AG04449 (cell line): ENCODE measurements around the gene CACNA2D3.

Source experiments
- CTCF ChIA-PET: fragments of 350-600 bp; formaldehyde crosslinking; extraction: SDS; loops from one replicate; lab custom pipeline; 2021; ENCODE audit warnings: antibody characterized with exemption; lab: Yijun Ruan, JAX
- POLR2A ChIA-PET: fragments of 400-600, 350-600 bp; formaldehyde crosslinking; extraction: SDS; loops from one replicate; lab custom pipeline; 2020; ENCODE audit warnings: antibody characterized with exemption, inconsistent platforms; lab: Yijun Ruan, JAX
- DNase-seq: peaks from one replicate; pipeline ENCODE4 v3.0.0-alpha.2; 2010; ENCODE audit warnings: low read depth, low spot score
- H3K4me3 ChIP-seq: 2 replicates; pipeline ENCODE4 v1.5.1; 2011; ENCODE audit warnings: low read depth, mild to moderate bottlenecking, control low read depth, low read length
- TF ChIP-seq, protein P1 (sequence below): IDR thresholded peaks from one replicate; pipeline ENCODE4 v1.5.1; 2011; ENCODE audit warnings: mild to moderate bottlenecking, moderate library complexity, low read length, control low read depth, inconsistent platforms; ENCODE audit not compliant: insufficient read depth; ENCODE audit errors: missing control alignments

Gene CACNA2D3

DNA sequence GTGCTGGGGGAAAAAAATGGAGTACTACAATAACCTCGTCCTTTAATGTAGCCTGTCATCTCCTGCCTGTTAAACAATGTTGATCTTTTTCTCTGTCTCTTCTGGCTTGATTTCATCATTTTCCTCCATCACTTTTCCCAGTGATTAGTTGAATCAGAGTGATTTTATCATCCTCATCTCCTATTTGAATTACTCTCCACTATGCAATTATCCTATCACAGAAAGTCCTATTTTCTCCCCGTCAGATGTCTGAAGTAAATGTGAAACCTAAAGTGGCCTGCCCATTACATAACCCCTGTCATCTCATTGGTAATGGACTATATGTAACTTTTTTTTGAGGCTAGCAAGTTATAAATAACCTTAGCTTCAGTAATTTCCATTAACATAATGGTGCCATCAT is 201.8 kb downstream of the CACNA2D3 start:
- POLR2A ChIA-PET, result no interaction called here
- DNase-seq, result no peak
- CTCF ChIA-PET, result no interaction called here
- TF ChIP-seq, protein P1, sequence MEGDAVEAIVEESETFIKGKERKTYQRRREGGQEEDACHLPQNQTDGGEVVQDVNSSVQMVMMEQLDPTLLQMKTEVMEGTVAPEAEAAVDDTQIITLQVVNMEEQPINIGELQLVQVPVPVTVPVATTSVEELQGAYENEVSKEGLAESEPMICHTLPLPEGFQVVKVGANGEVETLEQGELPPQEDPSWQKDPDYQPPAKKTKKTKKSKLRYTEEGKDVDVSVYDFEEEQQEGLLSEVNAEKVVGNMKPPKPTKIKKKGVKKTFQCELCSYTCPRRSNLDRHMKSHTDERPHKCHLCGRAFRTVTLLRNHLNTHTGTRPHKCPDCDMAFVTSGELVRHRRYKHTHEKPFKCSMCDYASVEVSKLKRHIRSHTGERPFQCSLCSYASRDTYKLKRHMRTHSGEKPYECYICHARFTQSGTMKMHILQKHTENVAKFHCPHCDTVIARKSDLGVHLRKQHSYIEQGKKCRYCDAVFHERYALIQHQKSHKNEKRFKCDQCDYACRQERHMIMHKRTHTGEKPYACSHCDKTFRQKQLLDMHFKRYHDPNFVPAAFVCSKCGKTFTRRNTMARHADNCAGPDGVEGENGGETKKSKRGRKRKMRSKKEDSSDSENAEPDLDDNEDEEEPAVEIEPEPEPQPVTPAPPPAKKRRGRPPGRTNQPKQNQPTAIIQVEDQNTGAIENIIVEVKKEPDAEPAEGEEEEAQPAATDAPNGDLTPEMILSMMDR, result no peak
- H3K4me3 ChIP-seq, result no peak overlapping the region

DNA sequence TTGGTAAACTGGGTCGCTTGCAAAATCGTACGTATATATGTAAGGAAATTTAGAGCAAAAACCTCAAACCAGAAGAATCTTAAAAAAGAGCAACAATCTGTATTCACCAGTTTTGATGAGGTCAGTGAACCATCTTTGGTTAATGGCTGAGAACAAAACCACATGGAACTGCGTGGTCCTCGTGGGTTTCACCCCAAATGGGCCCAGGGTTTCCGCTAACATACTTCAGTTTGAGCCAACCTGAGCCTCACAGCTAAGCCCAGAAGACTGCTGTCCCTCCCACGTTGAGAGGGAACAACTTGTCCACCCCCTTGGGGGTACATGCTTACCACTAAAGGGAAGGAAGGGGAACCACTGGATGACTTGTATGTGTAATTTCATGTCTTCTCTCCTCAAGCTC is 204.6 kb downstream of the CACNA2D3 start:
- H3K4me3 ChIP-seq, result no peak overlapping the region
- no peak for DNase-seq
- POLR2A ChIA-PET, result no interaction called here
- TF ChIP-seq, protein P1, result no peak
- CTCF ChIA-PET, result no interaction called here

DNA sequence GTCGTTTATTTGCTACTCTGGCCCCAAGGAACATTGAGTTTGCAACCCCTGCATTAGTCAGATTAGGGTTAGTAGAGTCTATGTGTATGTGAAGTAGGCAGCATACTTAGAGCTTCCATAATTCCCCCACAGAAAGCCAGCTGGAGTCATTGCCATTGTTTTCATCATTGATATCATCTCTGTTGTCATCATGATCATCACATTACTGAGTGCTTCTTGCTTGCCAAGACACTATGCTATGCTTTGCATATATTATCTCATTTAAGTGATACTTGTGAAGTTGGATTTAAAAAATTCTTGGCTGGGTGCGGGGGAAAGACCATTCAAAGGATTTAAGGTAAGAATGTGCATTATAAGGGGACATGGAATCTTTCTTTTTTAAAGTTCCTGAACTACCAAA is 209.0 kb downstream of the CACNA2D3 start:
- H3K4me3 ChIP-seq, result no peak overlapping the region
- no peak for DNase-seq
- TF ChIP-seq, protein P1, result no peak
- ChIA-PET POLR2A (no interaction called here), CTCF (no interaction called here)

DNA sequence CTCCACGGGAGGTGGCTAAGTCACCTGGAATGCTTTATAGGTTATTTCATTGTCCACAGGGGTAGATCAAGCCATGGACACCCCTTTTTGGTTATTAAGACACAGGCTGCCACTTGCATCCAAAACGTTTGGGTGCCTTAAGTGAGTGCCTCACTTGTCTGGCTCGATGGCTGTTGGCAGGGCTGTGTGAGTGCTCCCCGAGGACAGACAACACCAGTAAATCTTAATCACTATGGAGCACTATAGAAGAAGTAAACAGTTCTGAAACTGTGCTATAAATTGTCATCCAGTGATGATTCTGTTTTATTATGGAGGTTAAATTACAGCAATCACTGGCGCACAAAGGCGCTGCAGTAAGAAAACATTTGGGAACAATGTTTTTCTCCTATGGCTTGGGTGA is 215.5 kb downstream of the CACNA2D3 start:
- ChIA-PET CTCF (no interaction called here), POLR2A (no interaction called here)
- TF ChIP-seq, protein P1, result no peak
- no peak overlapping the region for H3K4me3 ChIP-seq
- DNase-seq, result no peak

DNA sequence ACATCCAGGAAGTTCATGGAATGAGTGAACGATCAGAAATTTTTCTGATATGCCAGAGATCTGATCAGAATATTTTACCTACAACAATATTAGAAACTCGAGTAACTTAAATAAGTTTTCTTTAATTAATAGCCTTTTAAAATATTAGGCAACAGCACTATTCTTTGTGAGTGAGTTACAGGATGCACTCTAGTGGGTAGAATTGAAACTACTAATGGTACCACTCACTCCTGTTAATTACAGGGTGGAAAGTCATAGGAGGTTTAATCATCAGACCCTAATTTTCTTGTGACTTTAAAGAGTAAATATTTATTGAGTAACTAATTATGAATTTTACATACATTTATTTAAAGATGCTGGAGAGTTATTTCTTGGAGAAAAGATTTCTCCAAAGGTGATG is 217.3 kb downstream of the CACNA2D3 start:
- no peak overlapping the region for H3K4me3 ChIP-seq
- no peak for DNase-seq
- ChIA-PET CTCF (no interaction called here), POLR2A (no interaction called here)
- TF ChIP-seq, protein P1, result no peak

DNA sequence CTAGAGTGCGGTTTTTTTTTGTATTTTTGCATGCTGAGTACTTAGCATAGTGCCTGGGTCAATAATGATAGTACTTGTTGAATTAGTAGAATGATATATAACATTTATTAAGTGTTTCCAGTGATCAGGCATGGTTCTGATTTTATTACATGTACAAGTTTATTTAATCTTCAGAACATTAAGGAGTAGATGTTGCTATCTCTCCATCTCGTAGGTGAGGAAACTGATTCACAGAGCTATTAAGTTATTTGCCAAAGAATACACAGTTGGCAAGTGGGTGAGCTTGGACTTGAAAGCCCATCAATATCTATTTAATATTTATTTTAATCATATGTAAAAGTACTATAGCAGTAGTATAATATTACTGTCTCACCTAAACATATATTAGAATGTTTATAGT is 219.5 kb downstream of the CACNA2D3 start:
- CTCF ChIA-PET, result no interaction called here
- POLR2A ChIA-PET, result no interaction called here
- TF ChIP-seq, protein P1, result no peak
- H3K4me3 ChIP-seq, result no peak overlapping the region
- DNase-seq, result no peak
